NCI-H2227 treated with DMSO at 0.1 percent for 48 hours (cell line): Measurements from ENCODE around the gene LAT.
"Not testable (repeated sequence)": the region's sequence is repeated elsewhere in the genome, so short reads cannot be mapped to it uniquely, and the experiment has no call there.

Experiments used
- DNase-seq: peaks from one replicate; lab custom pipeline; 2025; lab: John Stamatoyannopoulos, UW

Gene LAT, protein sequence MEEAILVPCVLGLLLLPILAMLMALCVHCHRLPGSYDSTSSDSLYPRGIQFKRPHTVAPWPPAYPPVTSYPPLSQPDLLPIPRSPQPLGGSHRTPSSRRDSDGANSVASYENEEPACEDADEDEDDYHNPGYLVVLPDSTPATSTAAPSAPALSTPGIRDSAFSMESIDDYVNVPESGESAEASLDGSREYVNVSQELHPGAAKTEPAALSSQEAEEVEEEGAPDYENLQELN

DNA sequence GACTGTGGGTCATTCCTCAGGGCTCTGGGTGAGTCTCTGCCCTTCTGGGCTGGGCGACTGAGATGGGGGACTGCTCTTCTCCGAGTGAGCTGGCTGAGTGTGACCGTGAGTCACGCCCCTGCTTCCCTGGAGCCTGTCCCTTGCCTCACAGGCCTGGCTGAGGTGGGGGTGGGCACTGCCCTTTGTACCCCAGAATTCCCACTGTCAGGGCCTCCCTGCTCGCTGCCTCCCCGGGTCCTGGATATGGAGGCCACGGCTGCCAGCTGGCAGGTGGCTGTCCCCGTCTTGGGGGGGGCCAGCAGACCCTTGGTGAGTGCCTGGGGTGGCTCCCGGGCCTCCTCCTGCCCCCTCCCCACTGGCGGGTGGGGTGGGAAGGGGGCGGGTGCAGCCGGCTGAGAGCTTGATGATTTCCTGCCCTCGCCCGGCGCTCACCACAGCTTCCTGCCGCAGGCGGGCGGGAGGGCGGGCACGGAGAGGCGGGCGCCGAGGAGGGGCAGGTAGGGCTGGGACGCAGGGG is at the start of gene LAT:
Gene LAT, plus strand, starts transcription at position 434 of the 517 bp plus-strand sequence. CDS start 366 bp downstream, outside the sequence.
- peak; percentile 24 for DNase-seq

DNA sequence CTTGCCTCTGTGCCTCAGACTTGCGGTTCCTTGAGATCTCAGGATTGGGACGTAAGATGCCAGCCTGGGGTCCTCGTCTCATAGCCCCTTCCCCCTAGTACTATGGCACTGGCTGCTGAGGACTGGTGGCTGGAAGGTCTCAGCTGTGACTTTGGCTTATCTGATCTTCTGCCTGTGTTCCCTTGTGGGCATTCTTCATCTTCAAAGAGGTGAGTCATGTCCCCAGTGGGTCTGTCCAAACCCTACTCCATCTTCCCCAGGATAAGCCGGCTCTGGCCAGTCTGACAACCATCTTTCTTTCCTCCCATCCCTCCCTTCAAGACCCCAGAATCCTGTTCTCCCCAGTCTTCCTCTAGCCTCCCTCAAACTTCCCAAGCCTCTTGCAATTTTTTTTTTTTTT is 49.5 kb upstream of the LAT start:
- no peak for DNase-seq

DNA sequence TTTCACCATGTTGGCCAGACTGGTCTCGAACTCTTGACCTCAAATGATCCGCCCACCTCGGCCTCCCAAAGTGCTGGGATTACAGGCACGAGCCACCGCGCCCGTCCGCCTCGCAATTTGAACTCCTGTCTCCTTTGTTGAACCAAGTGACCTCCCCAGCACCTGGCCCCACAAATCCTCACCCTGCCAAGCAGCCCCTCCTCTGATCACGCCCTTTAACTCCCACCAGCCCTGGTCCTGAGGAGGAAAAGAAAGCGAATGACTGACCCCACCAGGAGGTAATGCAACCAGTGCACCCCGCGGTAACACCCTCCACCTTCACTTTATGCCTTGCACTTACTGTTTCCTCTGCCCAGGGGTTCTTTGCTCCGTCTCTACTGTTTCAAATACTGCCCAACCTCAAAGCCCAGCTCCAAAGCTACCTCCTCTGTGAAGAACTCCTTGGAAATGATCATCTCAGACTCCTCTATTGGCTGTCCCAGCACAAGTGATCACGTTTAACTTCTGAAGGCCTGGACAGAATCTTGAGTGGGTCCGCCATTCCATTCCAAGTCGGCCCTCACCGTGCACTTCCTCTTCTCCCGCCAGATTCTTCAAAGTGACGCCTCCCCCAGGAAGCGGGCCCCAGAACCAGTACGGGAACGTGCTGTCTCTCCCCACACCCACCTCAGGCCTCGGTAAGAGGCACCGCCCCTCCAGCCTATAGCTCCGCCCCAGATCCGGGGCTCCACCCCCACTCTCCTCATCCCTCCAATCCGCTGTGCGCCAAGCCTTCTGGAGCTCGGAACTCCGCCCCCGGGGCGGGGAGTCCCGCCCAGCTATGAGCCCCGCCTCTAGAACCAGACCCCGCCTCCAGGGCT is 48.7 kb upstream of the LAT start:
- DNase-seq = no peak

DNA sequence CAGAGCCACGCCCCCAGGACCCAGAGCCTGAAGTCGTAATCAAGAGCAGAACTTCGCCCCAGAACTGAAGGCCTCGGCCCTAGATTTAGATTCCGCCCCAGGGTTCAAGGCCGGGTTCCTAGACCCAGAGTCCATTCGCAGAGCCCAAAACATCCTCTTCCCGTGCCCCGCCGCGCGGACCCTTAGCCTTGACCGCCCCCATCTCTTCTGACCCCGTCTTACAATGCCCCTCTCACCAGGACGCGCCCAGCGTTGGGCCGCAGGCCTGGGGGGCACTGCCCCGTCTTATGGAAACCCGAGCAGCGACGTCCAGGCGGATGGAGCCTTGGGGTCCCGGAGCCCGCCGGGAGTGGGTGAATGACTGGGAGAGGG is 48.1 kb upstream of the LAT start:
- no peak for DNase-seq

DNA sequence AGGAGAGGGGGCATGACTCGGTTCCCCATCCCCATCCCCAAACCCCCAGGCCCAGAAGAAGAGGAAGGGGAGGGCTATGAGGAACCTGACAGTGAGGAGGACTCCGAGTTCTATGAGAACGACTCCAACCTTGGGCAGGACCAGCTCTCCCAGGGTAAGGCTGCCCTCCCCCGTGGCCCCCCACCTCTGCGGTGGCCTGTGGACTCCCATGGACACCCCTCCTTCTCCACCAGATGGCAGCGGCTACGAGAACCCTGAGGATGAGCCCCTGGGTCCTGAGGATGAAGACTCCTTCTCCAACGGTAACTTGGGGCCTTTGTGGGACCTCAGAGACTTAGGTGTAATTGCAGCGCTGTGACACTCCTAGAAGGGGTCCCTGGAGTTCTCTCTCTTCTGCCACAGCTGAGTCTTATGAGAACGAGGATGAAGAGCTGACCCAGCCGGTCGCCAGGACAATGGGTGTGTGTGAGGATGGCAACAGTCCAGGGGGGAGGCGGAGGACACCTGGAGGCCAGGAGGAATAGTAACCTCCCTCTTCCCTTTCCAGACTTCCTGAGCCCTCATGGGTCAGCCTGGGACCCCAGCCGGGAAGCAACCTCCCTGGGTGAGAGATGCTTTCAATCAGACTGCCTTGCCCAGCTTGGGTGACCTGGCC is 47.5 kb upstream of the LAT start:
- DNase-seq = no peak

DNA sequence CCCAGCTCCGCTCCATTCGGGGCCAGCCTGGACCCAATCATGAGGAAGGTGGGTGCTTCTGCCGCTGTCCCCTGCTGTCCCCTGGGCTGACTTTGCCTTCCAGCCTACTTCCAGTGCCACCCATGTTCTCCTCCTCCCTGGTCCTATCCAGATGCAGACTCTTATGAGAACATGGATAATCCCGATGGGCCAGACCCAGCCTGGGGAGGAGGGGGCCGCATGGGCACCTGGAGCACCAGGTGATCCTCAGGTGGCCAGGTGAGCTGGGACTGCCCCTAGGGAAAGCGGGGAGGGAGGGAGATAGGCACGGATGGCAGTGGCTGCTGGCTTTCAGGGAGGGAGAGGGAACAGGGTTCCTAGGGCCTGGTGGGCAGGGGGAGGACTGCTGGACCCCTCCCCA is 46.1 kb upstream of the LAT start:
- DNase-seq = no peak

DNA sequence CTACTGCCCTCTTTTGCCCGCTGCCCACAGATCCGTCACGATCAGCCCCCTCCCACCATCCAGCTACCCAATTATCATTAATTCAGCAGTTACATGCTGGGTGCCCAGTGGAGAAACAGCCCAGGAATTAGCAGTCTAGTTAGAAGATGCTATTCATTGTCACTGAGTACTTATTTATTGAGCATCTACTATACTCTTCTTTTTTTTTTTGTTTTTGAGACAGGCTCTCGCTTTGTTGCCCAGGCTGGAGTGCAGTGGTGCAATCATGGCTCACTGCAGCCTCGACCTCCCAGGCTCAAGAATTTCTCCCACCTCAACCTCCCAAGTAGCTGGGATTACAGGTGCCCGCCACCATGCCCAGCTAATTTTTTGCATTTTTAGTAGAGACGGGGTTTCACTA is 45.0 kb upstream of the LAT start:
- DNase-seq = not testable (repeated sequence)

DNA sequence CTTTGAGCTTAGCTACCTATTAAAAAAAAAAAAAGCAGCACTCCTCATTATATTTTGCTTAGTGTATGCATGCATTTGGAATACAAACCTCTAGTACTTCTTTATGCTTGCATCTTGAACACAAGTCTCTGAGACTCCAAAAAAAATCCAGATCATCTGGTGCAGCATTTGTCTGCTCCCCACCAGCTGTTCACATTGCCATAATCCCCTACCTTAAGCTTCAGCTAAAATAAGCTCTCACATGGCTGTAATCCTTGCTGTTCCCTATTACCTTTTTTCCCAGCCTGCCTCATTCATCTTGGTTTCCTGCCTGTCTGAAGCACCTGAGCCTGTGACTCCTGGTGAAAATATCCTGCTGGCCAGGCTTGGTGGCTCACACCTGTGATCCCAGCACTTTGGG is 41.6 kb upstream of the LAT start:
- DNase-seq = no peak

DNA sequence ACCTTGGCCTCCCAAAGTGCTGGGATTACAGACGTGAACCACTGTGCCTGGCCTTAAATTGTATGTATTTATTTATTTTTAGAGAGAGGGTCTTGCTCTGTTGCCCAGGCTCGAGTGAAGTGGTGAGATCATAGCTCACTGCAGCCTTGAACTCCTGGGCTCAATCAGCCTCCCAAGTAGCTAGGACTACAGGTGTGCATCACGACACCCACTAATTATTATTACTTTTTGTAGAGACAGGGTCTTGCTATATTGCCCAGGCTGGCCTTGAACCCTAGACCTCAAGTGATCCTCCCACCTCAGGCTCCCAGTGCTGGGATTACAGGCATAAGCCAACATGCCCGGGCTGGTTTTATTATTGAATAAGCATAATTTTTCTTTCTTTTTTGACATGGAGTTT is 38.2 kb upstream of the LAT start:
- no peak for DNase-seq

DNA sequence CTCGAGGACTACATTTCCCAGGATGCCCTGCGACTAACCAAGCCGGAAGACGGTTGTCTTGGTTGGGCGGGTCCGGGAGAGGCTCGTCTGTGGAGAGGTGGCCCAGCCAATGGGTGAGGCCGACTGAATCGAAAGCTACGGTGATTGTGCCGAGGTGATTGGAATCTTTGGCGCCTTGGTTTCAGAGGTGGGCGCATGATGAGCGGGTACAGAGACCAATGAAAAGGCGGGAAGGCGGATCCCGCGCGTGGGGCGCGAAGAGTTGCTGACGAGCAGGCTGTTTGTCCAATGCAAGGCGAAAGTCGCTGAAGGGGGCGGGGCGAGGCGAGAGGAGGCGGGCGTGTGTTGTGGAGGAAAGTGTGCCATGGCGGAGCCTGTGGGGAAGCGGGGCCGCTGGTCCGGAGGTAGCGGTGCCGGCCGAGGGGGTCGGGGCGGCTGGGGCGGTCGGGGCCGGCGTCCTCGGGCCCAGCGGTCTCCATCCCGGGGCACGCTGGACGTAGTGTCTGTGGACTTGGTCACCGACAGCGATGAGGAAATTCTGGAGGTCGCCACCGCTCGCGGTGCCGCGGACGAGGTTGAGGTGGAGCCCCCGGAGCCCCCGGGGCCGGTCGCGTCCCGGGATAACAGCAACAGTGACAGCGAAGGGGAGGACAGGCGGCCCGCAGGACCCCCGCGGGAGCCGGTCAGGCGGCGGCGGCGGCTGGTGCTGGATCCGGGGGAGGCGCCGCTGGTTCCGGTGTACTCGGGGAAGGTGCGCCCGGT is 34.0 kb upstream of the LAT start, which contains the start of gene NFATC2IP:
Gene NFATC2IP, plus strand, starts transcription at position 290 of the 762 bp plus-strand sequence. Its CDS starts 75 bp downstream, at position 365.
- peak; percentile 100 for DNase-seq

DNA sequence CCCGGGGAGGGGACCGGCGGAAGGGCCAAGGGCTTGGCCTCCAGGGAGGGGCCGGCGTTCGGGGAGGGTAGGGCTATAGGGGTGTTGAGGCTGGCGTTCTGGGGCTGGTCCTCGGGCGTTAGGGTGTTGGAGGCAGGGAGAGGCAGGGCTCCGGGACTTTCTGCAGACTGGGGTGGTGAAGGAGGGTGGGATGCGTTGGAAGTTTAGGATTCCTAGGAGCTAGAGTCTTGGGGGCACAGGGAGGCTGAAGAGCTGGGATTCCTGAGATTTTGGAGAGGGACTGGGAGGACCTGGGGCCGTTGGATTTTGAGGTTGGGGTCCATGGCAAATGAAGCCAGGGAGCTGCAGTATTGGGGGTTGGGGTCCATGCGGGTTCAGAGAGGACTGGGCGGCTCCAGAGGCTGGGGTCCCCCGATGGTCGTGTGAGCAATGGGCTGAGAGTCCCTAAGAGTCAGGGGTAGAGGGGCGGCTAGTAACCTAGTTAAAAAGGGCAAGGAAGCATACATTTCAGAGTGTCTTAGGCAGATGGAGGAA is 33.4 kb upstream of the LAT start:
- no peak for DNase-seq

DNA sequence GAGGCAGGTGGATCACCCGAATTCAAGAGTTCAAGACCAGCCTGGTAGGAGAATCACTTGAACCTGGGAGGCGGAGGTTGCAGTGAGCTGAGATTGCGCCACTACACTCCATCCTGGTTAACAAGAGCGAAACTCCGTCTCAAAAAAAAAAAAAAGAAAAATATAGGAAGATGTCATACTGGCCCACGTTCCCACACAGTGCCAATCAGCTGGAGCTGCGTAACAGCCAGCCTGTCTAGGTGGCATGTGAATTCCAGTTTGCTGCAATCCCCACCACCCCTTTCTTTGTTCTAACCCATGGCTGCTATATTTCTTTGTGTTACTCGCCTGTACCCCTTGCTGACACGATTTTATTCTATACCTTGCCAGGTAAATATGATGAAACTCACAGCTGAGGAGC is 26.6 kb upstream of the LAT start:
- DNase-seq = no peak

DNA sequence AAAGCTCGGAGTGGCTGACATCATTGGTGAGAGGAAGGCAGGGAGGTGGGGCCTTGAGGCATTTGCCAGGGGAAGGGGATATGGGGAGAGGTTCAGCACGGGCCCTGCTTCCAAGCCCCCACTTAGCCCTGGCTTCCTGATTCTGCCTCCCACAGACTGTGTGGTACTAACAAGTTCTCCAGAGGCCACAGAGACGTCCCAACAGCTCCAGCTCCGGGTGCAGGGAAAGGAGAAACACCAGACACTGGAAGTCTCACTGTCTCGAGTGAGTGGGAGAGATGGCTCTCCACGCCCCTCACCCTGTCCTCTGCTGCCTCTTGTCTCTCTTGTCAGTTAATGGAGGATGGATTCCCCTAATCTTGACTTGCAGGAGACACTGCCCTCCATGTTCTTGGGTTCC is 26.0 kb upstream of the LAT start:
- DNase-seq = no peak

DNA sequence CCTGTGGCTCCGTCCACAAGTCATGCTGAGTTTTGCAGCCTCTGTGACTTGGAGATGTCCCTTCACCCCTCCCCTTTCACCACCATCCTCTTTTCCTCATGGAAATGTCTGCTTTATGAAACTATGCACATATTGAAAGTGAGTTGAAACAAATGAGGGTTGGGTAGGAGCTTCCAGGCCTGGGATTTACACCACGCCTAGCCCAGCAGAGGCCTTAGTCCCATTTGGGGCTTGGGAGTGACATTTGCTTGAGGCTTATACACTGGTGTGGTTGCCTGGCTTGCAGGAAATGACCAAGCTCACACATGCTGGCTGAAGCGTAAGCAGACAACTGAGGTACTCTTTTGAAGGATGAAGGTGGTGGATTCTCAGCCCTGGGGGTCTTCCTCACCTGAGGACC is 20.8 kb upstream of the LAT start:
- DNase-seq = no peak

DNA sequence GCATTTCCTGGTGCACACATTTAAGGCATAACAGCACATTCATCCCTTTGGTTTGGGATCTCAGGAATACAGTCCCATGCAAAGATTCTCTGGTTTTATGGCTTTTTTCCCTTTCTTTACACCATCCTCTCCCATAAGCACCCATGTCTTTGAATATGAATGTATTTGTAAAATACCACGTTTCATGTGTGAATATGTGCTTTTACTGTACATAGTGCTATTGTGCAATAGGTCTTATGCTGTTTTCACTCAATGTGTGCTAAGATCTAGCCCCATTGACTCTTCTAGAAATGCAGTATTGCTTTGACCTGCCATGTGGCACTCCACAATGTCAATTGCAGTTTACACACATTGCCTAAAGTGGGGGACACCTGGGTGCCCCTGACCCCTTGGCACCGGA is 20.4 kb upstream of the LAT start:
- DNase-seq = no peak

DNA sequence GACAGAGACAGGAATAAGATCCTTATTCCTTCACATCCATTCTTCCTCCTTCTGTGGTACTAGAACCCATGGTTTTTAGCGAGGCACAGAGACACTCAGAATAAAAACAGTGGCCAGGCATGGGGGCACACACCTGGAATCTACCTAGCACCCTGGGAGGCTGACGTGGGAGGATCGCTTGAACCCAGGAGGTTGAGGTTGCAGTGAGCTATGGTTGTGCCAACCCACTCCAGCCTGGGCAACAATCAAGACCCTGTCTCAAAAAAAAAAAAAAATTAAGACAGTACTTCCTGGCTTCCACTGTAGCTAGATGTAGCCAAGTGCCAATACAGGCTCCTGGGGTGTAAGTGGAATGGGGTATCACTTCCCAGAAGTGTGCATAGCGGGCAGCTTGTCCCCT is 17.7 kb upstream of the LAT start:
- DNase-seq = no peak

DNA sequence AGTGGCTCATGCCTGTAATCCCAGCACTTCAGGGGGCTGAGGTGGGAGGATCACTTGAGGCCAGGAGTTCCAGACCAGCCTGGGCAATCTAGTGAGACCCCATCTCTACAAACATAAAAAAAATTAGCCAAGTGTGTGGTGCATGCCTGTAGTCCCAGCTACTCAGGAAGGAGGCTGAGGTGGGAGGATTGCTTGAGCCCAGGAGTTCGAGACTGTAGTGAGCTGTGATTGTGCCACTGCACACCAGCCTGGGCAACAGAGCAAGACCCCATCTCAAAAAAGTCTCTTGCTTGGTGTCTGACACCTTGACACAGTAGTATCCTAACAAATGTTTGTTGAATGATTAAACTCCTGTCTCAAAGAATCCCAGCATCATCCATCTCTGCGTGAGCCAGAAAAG is 15.2 kb upstream of the LAT start:
- DNase-seq = not testable (repeated sequence)

DNA sequence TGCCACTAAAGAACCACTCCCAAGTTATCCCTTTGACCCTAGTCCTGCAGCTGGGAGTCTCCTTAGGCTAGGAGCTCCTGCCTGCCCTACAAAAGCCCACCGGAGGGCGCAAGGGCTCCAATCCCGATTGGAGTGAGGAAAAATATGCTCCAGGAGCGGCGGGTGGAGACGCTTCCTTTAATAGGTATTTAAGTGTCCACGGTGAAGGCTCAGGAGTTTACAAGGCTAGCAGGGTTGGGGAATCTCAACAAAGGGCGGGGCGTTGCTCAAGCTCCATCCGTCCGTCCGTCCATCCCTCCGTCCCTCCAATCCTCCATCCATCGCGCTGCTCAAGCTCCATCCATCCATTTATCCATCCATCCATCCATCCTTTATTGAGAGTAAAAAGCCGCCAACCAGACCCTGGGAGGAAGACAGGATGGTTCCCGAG is 10.8 kb upstream of the LAT start:
- peak; percentile 65 for DNase-seq

DNA sequence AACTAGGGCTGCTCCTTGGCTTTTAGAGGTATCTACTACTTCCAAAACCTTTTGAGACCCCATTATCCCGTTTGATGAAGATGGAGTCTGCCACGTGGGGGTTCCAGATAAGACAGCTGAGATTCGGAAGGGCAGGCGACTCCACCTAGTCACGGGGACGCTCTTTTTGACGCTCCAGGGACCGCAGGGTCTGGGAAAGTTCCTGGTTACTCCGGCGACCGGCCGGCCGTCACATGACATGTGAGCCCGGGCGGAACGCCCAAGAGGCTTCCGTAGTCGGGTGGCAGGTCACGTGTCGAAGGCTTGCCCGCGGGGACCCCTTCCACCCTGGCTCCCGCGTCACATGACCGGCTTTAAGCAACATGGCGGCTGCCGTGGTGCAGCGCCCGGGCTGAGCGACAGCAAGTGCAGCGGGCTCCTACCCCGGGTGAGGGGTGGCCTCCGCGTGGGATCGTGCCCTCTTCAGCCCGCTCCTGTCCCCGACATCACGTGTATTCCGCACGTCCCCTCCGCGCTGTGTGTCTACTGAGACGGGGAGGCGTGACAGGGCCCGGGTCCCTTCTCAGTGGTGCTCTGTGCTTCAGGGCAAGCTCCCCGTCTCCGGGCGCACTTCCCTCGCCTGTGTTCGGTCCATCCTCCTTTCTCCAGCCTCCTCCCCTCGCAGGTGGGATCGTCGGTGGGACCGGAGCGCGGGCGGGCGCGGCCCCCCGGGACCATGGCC is 10.3 kb upstream of the LAT start, which contains the start of gene SPNS1:
Gene SPNS1, plus strand, starts transcription at position 342 of the 721 bp plus-strand sequence. Its CDS starts 374 bp downstream, at position 716.
- DNase-seq = peak; percentile 92

DNA sequence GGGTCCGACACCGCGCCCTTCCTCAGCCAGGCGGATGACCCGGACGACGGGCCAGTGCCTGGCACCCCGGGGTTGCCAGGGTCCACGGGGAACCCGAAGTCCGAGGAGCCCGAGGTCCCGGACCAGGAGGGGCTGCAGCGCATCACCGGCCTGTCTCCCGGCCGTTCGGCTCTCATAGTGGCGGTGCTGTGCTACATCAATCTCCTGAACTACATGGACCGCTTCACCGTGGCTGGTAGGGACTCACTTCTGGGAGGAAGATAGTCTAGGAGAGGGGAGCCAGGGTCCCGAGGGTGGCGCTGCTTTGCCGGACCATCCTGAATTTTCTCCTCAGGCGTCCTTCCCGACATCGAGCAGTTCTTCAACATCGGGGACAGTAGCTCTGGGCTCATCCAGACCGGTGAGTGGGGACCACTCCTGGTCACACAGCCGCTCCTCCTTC is 9.7 kb upstream of the LAT start:
- no peak for DNase-seq
